ENCODE measurements around the gene PDAP1.
"Not testable (repeated sequence)": the region's sequence is repeated elsewhere in the genome, so short reads cannot be mapped to it uniquely, and the experiment has no call there.

PDAP1 gene, protein sequence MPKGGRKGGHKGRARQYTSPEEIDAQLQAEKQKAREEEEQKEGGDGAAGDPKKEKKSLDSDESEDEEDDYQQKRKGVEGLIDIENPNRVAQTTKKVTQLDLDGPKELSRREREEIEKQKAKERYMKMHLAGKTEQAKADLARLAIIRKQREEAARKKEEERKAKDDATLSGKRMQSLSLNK

DNA sequence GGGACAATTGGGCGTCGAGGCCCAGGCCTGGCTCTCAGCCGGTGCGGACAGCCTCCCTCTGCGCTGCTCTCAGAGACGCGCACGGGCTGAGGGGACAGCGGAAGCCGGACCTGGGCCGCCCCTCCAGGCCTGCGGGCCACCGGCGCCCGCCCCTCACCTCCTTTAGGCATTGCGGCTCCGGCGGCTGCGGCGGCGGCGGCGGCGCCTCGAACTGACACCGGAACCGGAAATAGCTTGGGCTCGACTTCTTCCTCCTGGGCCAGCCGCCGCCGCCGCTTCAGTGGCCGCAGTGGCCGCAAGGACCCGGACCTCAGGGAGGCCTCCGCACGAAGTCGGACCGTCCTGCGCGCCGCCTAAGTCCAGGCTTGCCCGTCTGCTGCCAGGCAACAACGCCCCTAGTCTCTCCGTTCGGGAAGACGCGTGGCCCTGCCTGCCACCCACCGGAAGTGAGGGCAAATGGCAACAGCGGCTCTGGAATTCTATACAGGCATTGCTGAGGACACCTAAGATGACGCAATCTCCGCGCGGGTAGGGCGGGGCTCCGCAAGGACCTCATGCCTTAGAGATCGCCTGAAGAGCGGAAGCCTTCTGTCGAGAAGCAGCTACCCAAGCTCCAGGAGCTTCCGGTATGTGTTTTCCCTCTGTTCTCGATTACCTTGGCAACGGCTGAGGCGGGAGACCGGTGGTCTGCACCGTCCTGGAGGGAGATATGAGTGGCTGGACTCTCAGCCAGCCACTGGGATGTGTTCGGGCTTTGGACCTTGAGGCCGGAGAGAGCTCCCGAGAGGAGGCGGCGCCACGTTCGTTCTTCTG lies at the start of gene PDAP1, which contains the start of gene BUD31:
Gene PDAP1, minus strand, starts transcription at position 219 of the 813 bp plus-strand sequence. Its CDS starts 49 bp downstream, at position 170.
Gene BUD31, plus strand, starts transcription at position 591 of the 813 bp plus-strand sequence. CDS start 2,124 bp downstream, outside the sequence.
- DNase-seq: peak; percentile 76

DNA sequence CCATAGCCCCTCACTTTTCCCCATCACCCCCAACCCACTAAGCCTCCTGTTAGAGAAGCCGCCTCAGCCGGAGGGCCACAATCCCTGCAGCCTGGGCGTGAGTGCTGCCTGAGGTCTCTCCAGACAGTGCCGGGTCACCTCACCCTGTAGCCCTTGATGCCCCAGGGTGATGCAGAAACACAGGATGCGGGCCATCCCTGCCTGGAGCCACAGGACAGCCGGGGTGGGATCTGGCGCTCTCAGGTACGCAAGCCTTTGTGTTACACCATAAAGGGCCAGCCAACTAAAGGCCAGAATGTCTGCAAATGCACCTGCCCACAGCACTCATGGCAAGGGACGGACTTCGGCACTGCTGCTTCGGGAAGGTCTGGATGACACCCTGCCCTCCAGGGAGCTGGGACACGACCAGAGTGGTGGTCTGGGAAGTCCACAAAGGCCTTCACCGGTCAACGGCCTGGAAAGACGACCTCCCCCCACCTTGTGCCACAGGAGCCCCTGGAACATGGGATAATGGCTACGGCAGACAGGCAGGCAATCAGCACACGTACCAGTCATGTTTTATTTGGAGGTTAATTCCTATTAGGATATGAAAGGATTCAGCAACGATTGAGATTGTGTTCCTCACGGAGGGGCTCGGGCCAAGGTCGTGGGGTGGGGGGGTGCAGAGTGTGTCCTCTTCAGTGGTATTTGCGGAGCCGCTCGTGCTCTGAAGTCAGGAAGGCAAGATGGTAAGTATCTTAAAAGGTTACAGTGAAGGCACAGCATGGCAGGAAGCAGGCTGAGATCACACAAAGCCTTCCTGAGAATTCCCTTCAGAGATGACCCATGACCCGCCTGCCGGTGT lies 49.5 kb upstream of the PDAP1 start:
- no peak for DNase-seq

DNA sequence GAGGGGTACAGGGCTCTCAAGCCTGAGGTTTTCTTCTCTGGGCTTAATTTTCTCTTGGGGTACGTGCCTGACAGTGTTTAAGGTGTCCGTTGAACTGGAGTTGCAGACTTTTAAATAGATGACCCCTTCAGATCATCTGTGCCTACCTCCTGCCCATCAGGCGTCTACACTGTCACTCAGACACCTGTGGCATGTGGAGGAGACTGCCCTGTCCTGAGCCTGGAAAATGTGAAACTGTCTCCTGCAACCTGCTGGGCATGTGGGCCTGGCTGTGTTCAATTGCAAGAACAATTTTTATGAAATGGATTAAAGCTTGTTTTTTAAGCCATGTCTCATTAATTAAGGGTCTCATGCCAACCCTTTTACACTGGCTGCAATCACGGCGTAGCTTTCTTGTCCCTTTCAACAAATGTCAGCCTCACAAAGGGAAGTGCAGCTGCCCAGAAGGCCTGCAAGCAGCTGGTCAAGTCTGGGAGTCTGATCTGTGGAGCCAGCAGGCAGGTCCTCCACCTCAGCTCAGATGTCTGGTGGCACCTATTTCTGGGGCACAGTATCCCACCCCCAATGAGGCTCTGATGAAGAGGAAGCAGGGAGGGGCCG lies 48.8 kb upstream of the PDAP1 start:
- no peak for DNase-seq

DNA sequence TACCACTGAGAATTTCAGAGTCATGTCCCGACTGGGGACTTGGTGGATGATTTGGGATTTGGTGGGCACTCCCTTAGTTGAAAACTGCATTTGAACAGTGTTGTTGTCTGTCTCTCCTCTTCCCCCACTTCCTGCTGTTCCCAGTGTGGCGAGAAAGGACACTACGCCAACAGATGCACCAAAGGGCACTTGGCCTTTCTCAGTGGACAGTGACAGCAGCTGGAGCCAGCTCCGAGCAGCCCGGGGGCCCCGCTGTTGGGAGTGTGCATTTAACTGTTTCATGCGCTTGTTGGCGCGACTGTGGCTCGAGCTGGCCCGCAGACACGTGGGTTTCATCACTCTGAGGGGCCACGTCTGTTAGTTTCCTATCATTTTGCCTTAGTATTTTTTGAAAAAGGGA lies 47.9 kb upstream of the PDAP1 start:
- DNase-seq: no peak

DNA sequence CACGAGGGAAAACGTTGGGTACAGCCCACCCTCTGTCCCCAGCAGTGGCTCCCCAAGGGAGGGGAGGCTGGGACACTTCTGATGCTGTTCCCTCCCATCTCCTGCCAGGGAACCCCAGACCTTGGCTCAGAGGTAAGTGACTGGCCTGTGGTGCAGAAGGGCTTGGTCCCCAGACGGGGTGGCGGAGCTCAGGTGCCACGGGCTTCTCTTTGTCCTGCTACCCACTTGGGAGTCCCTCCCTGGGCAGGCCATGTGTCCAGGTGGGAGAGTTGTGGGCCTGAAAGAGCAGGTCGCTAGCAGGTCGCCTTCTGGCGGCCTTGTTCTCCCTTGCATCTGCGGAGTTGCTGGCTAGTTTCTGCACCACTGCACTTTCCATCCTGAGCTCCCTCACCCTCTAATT lies 47.5 kb upstream of the PDAP1 start:
- DNase-seq: no peak

GRCh38 chr7:99453105-99453504 lies 44.7 kb upstream of the PDAP1 start:
- no peak for DNase-seq

GRCh38 chr7:99452541-99452940 lies 44.1 kb upstream of the PDAP1 start:
- DNase-seq: no peak

DNA sequence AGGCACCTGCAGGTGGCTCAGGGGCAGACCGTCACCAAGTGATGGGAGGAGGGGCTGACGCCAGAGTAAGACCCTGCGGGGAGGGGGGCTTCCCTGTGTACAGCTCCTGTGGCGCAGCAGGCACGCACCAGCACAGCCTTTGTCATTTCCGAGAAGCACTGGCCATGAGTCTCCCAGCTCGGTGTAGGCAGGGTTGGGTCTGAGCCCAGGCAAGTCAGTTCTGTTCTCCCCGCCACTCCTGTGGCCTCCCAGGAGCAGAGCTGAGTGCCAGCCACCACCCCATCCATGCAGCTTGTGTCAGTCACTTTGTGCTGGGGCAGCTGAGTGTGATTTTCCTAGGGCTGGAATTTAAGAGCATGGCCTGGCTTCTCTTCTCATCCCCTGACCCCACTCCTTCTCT lies 43.5 kb upstream of the PDAP1 start:
- DNase-seq: no peak

DNA sequence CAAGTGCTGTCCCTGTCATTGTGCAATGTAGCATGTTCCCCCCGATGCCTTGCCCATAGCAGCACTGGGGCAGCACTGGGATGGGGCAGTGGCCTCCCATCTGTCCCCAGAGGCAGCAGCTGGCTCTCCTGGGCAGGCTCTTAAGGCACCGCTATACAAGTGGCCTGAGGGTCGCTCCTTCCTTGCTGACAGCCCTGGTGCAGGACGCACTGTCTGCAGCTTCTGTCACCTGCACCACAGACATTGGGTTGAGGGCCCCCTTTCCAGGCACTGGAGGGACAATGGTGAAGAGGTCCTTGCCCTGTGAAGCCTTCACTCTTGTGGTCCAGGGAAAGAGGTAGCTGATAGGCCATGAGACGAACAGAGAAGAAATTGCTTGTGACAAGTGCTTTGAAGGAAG lies 40.9 kb upstream of the PDAP1 start:
- DNase-seq: no peak

DNA sequence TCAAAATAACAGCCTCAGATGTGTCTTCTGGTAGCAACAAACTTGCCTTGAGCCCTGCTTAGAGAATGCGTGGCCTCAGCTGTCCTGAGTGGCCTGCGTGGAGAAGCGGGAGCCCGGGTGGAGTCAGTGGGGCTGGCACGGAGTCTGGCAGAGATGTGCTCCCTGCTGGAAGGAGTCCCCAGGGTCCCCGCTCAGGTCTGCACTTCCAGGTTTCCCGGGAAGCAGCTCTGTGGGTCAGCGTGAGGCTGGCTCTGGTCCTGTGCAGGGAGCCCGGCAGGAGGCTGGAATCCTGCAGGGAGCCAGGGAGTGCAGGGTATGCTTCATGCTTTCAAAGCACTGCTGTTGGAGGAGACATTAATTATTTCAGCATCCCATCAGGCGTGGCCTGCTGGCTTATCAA lies 40.5 kb upstream of the PDAP1 start:
- DNase-seq: no peak

GRCh38 chr7:99447943-99448342 lies 39.5 kb upstream of the PDAP1 start:
- DNase-seq: peak; percentile 2

GRCh38 chr7:99446096-99446495 lies 37.7 kb upstream of the PDAP1 start:
- DNase-seq: no peak

DNA sequence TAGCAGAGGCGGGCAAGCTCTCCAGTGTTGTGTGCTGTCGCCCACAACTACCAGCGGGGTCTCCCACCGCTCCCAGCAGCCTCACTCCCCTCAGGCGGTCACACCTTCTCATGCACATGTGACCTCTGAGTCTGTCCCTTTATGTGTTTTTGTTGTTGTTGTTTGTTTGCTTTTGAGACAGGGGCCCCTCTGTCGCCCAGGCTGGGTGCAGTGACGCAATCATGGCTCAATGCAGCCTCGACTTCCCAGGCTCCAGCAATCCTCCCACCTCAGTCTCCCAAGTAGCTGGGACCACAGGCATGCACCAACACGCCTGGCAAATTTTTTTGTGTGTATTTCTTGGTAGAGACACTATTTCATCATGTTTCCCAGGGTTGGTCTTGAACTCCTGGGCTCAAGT lies 31.8 kb upstream of the PDAP1 start:
- no peak for DNase-seq

- DNase-seq: peak; percentile 47
These were observed 30.4 kb upstream of the PDAP1 start, which contains the start of the genes CPSF4 and PTCD1 for GRCh38 chr7:99438573-99439480. Gene CPSF4 (plus strand): TSS chr7:99438943. CDS start chr7:99439083, 140 bp downstream. Gene PTCD1 (minus strand): TSS chr7:99438798. CDS start chr7:99435242, 3,556 bp downstream.

DNA sequence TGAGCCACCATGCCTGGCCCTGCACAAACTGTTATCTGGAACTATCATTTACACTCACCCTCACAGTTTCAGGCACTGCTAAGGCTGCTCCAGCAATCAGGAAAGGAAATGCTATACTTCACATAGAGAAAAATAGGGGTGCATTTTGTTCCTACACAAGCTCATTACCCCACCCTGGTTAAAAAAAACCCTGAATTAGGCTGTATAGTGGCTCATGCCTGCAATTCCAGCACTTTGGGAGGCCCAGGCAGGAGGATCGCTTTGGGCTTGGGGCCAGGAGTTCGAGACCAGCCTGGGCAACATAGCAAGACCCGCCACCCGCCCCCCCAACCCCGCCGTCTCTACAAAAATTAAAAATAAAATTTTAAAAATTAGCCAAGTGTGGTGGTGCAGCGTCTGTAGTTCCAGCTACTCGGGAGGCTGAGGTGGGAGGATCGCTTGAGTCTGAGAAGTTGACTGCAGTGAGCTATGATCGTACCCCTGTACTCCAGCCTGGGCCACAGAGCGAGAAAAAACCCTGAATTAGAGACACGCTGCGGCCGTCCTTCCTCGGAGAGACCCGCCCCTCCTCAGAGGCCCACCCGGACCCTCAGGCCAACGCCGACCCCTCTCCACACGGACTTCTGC lies 29.7 kb upstream of the PDAP1 start:
- DNase-seq: no peak

- DNase-seq: no peak
These were observed 24.8 kb upstream of the PDAP1 start for GRCh38 chr7:99433158-99433557.

- not testable (repeated sequence) for DNase-seq
These were observed 23.6 kb upstream of the PDAP1 start for GRCh38 chr7:99431756-99432540.

DNA sequence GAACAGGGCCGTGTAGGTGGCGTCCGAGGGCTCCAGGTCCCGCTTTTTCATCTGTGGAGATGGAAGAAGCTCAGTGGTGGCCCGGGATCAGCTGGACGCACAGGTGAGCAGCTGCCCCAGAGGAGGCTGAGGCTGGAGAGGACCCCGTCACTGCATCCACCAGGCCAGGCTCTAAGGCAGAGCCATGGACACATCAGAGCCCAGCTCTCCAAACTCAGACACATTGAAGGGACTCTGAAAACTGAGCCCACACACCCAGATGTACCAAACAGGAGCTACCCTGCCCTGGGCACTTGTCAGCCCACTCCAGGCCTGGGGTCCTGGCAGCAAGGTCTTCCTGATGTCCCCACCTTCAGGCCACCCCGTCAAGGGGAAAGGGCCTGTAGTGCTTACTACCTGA lies 21.4 kb upstream of the PDAP1 start:
- DNase-seq: no peak

GRCh38 chr7:99428972-99429566 lies 20.7 kb upstream of the PDAP1 start:
- no peak for DNase-seq

Measured in NCI-H510A treated with DMSO at 0.1 percent for 48 hours (cell line).